GM18519 (cell line): Measurements from ENCODE around the gene SGMS2.
"Not testable (repeated sequence)": the region's sequence is repeated elsewhere in the genome, so short reads cannot be mapped to it uniquely, and the experiment has no call there.

Experiments used
- ATAC-seq: cut with Tn5 transposase; IDR thresholded peaks from one replicate; pipeline ENCODE4 v1.9.1; 2021; ENCODE audit warnings: mild to moderate bottlenecking, moderate library complexity; ENCODE audit not compliant: unreplicated experiment, low FRiP score

Gene SGMS2

DNA sequence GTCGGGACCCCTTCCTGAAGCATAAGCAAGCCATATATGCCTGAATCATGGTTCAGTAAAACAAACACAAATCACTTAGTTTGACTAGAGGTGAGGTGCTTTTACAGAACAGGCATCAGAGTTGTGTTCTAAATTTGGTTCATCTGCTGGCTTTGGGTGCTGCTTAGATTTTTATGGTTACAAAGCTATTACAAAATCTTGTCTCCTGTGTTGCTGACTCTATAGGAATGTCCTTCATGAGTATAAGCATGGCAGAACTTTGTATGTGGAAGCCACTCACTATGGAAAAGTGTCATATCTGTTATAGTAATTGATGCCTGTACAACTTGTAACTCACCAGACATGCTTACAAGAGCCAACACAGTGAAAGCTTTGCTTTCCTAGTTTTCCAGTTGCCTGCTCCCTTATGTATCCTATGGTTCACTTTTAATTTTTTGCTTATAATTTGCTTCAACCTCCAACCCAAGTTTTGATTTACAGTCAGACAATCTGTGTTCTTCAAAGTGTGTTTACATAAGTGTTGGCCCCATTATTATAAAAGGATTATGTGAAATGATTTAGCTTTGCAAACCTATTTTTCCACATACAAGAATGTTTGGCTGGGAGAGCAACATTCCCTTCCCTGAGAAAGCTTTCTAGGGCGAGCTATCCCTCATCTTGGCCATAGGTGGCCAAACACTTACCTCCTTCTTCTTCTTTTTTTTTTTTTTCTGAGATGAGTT is 76.6 kb downstream of the SGMS2 start:
- no peak for ATAC-seq

- no peak for ATAC-seq
These were observed 78.0 kb downstream of the SGMS2 start for GRCh38 chr4:107902715-107903114.

GRCh38 chr4:107905082-107905481 is 80.3 kb downstream of the SGMS2 start:
- ATAC-seq = not testable (repeated sequence)

- no peak for ATAC-seq
These were observed 81.8 kb downstream of the SGMS2 start for GRCh38 chr4:107906458-107907100.

- no peak for ATAC-seq
These were observed 83.6 kb downstream of the SGMS2 start for GRCh38 chr4:107908377-107908776.

DNA sequence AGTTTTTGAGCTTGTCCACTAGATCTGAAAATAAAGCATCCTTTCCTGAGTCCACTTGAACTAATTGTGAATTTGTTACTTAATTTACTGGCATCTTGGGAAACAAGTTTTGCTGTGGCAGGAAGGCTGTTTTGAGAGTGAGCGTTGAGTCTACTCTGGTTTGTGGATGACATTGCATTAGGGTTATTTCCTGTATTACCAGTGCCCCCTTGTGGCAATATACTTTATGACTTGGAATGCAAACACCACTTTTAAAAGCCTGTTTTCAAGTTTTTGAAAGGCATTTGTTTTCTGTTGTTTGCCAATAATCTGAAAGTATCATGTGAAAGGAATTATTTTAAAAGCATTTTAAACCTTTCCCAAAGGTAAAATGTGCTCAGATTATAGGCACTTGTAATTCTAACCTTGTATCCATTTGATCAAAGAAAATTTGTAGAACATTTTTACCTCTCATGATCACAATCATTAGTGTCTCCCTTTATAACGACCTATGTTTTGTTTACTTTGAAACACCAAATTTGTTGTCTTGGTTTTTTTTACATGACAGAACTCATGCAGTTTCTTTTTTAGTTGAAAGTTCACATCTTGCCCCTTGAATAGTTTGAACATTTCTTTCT is 88.7 kb downstream of the SGMS2 start:
- ATAC-seq = peak; percentile 92

DNA sequence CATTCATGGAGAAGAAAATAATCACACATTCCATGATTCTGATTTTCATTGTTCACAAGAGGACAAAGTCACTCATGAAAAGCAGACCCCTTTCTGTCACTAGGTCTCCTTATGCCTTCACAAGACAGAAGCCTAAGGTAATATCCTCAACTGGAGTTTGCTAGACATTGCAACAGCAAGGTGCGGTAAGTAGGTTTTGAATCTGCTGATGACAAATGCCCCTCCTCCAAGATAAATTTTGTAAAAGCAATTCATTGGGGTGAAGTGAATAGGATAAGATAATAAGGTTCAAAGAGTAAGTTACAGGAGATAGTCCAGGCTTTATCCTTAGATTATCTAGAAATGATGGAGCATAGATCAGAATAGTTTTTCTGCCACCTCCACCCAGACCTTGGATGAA is 90.5 kb downstream of the SGMS2 start:
- no peak for ATAC-seq

- no peak for ATAC-seq
These were observed 91.9 kb downstream of the SGMS2 start for GRCh38 chr4:107916623-107917022.

DNA sequence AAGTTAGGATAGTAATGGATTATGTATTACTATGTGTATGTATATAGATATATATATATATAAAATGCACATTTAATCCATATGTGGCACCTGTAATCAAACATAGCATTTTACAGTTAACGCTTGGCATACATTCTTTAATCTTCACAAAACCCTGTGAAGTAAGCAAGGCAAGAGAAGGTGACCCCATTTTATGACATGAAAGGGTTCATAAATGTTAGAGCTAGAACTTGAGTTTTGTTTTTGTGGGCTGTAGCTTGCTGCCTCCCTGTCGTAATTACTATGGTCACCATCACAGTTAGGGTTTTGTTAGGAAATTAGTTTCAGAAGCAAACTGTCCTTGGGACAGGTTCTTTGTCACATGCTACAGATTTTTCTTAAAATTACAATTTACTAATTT is 92.8 kb downstream of the SGMS2 start:
- no peak for ATAC-seq

- no peak for ATAC-seq
These were observed 98.0 kb downstream of the SGMS2 start for GRCh38 chr4:107922486-107923473.

- ATAC-seq = not testable (repeated sequence)
These were observed 101.0 kb downstream of the SGMS2 start for GRCh38 chr4:107925713-107926112.

- not testable (repeated sequence) for ATAC-seq
These were observed 102.1 kb downstream of the SGMS2 start for GRCh38 chr4:107926875-107927274.

GRCh38 chr4:107930821-107931774 is 106.4 kb downstream of the SGMS2 start, which contains the start of gene CYP2U1:
CYP2U1 (plus strand) TSS chr4:107931549; CDS start chr4:107931644, 95 bp downstream.
- peak; percentile 87 for ATAC-seq

GRCh38 chr4:107931775-107932321 is 107.1 kb downstream of the SGMS2 start:
- peak; percentile 10 for ATAC-seq

DNA sequence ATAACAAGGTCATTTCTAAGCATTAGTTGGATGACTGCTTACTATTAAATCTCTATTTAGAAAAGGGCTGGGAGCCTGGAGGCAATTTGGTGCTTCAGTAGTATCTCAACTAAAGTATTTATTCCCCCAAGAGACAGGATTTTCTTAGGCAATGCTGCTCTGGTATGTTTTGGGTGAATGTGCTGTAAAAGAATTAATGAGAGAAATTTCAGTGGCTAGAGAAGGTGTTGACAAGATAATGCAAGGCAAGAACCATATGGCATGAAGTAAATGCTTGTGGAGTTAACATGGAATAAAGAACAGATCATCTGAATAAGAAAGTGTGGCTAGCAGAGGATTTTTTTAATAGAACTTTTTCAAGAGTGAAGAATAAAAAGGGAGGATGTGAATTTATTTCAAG is 110.5 kb downstream of the SGMS2 start:
- ATAC-seq = no peak

GRCh38 chr4:107937040-107937439 is 112.3 kb downstream of the SGMS2 start:
- no peak for ATAC-seq

GRCh38 chr4:107939307-107939706 is 114.6 kb downstream of the SGMS2 start:
- ATAC-seq = no peak

GRCh38 chr4:107945809-107946208 is 121.1 kb downstream of the SGMS2 start:
- no peak for ATAC-seq
